Measurements from ENCODE around the gene RCSD1.

DNA sequence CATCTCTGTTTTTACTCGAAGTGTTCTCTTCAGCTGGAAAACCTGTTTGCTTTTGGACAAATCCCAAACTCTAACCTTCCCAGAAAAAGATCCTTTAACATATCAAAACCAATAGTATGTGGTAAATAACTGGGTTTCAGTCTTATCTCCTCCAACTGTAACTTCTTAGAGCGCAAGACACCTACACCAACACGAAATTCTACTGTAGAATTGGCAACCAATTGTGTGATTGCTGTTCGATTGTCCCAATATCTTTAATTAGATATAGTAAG, 85.9 kb downstream of the RCSD1 start:
- TF ChIP-seq POLR2A (IDR thresholded peaks at IDR 0.05; ENCODE audit: low read depth, low read length) (no peak), POLR2AphosphoS5 (IDR thresholded peaks at IDR 0.05; ENCODE audit: low read depth, low read length) (no peak)

All from GM12892 (cell line).